HT-29 (cell line): Measurements from ENCODE around the gene GSK3A. TPM values are rescaled to one million over a fixed set of nuclear protein-coding genes. Genes with fewer than 3 reads are reported as not detected.

ENCODE experiments used
- DNase-seq: peaks from one replicate; pipeline ENCODE4 v3.0.0-alpha.2; 2015; ENCODE audit warnings: low spot score
- total RNA-seq: library from RNA; depleted of rRNA; stranded (reverse); fragments of >200 nt; shearing (Covaris generic); gene quantifications from 2 replicates; pipeline ENCODE4 v1.2.3, GENCODE V29; 2014

The GSK3A gene
- total RNA-seq, 1 experiment from 2014 or later: 41.4 TPM

GRCh38 chr19:42228641-42229040 is 13.8 kb downstream of the GSK3A start:
- no peak for DNase-seq

GRCh38 chr19:42226886-42227285 is 15.5 kb downstream of the GSK3A start:
- DNase-seq: no peak

- no peak for DNase-seq
Measured at GRCh38 chr19:42225718-42226292, 16.6 kb downstream of the GSK3A start.

GRCh38 chr19:42224940-42225717 is 17.3 kb downstream of the GSK3A start:
- no peak for DNase-seq

- no peak for DNase-seq
Measured at GRCh38 chr19:42220751-42221097, 21.7 kb downstream of the GSK3A start.

- peak; percentile 100 for DNase-seq
Measured at GRCh38 chr19:42219812-42220750, 22.3 kb downstream of the GSK3A start, which contains the start of gene ZNF526. Gene ZNF526 (plus strand): TSS chr19:42220312. CDS start chr19:42224404, 4,092 bp downstream.

GRCh38 chr19:42217520-42218437 is 24.6 kb downstream of the GSK3A start, which contains the start of gene DEDD2:
Gene DEDD2 (minus strand): TSS chr19:42217677. CDS start chr19:42217007, 670 bp downstream.
- DNase-seq: peak; percentile 100

GRCh38 chr19:42216653-42217519 is 25.5 kb downstream of the GSK3A start:
- peak; percentile 84 for DNase-seq

GRCh38 chr19:42214810-42215485 is 27.5 kb downstream of the GSK3A start:
- DNase-seq: no peak

GRCh38 chr19:42212886-42213285 is 29.5 kb downstream of the GSK3A start:
- DNase-seq: no peak

- no peak for DNase-seq
Measured at GRCh38 chr19:42208612-42209011, 33.8 kb downstream of the GSK3A start.

- peak; percentile 89 for DNase-seq
Measured at GRCh38 chr19:42207767-42208271, 34.6 kb downstream of the GSK3A start.

GRCh38 chr19:42206871-42207755 is 35.3 kb downstream of the GSK3A start:
- peak; percentile 91 for DNase-seq

- DNase-seq: no peak
Measured at GRCh38 chr19:42204664-42205063, 37.7 kb downstream of the GSK3A start.

GRCh38 chr19:42203700-42204099 is 38.7 kb downstream of the GSK3A start:
- DNase-seq: no peak

GRCh38 chr19:42202290-42202880 is 40.0 kb downstream of the GSK3A start:
- no peak for DNase-seq

GRCh38 chr19:42201489-42202289 is 40.7 kb downstream of the GSK3A start:
- DNase-seq: no peak
